H1 (cell line): ENCODE measurements around the gene NAB1. TPM values are rescaled to one million over a fixed set of nuclear protein-coding genes. Genes with fewer than 3 reads are reported as not detected.

ENCODE experiments used
- CTCF ChIA-PET: fragments of 300-600 bp; sonication (Branson Sonifier 250); formaldehyde crosslinking; loops from one replicate; lab custom pipeline; 2021; ENCODE audit not compliant: partially characterized antibody; lab: Charles Lee
- POLR2A ChIA-PET: fragments of 300-600 bp; sonication (Branson Sonifier 250); formaldehyde crosslinking; loops from one replicate; lab custom pipeline; 2021; ENCODE audit warnings: inconsistent platforms; ENCODE audit not compliant: partially characterized antibody; lab: Charles Lee
- DNase-seq, 2 experiments: peaks; one replicate each; pipeline versions ENCODE4 v3.0.0 to v3.0.0-alpha.2; 2010 to 2022; ENCODE audit warnings: low spot score in 2 of 2, low read depth in 1 of 2, mixed read lengths in 1 of 2
- FAIRE-seq: peaks from 2 replicates; lab custom pipeline; 2011; peaks lifted over from hg19 to GRCh38; lab: Jason Lieb, UNC
- H2AFZ ChIP-seq: 2 replicates; pipeline ENCODE4 v1.8.1; 2012; ENCODE audit warnings: low read length, inconsistent platforms
- H2AK5ac ChIP-seq: 2 replicates; pipeline ENCODE4 v1.6.1; 2013; ENCODE audit warnings: low read depth, low read length
- H2BK120ac ChIP-seq: replicated peaks from 2 replicates; pipeline ENCODE3; 2013; ENCODE audit warnings: low read depth, low read length, inconsistent platforms
- H2BK12ac ChIP-seq: 2 replicates; pipeline ENCODE4 v1.6.1; 2013; ENCODE audit warnings: low read depth, low read length
- H2BK15ac ChIP-seq: 2 replicates; pipeline ENCODE4 v1.6.1; 2013; ENCODE audit warnings: low read length
- H2BK20ac ChIP-seq: 2 replicates; pipeline ENCODE4 v1.6.1; 2013; ENCODE audit warnings: low read length
- H2BK5ac ChIP-seq: 2 replicates; pipeline ENCODE4 v1.6.1; 2013; ENCODE audit warnings: low read depth, low read length
- H3K14ac ChIP-seq: 2 replicates; pipeline ENCODE4 v1.6.1; 2013; ENCODE audit warnings: inconsistent platforms; ENCODE audit not compliant: insufficient read length
- H3K18ac ChIP-seq: 2 replicates; pipeline ENCODE4 v1.6.1; 2013; ENCODE audit warnings: low read length; ENCODE audit errors: extremely low read depth
- H3K23ac ChIP-seq: 2 replicates; pipeline ENCODE4 v1.6.1; 2013; ENCODE audit warnings: inconsistent platforms; ENCODE audit not compliant: insufficient read length
- H3K23me2 ChIP-seq: 2 replicates; pipeline ENCODE4 v1.6.1; 2013; ENCODE audit warnings: low read depth, low read length
- H3K27ac ChIP-seq: 2 replicates; pipeline ENCODE4 v1.6.1; 2011; ENCODE audit warnings: low read depth, low read length, inconsistent platforms
- H3K27me3 ChIP-seq, 4 experiments: replicated peaks in 1 of 4; 1 replicate in 1 of 4; 2 replicates in 3 of 4; pipeline versions ENCODE4 v1.6.1 to v1.8.1; 2011 to 2013; ENCODE audit warnings: low read length in 3 of 4, mild to moderate bottlenecking in 3 of 4, inconsistent platforms in 2 of 4, mixed read lengths in 2 of 4, moderate library complexity in 1 of 4; ENCODE audit not compliant: control insufficient read depth in 3 of 4, insufficient read depth in 3 of 4; ENCODE audit errors: extremely low read depth in 1 of 4
- H3K36me3 ChIP-seq, 4 experiments: 2 replicates each; pipeline versions ENCODE4 v1.6.1 to v1.8.1; 2011 to 2013; ENCODE audit warnings: mild to moderate bottlenecking in 4 of 4, low read length in 3 of 4, moderate library complexity in 2 of 4, control low read depth in 1 of 4, inconsistent platforms in 1 of 4; ENCODE audit not compliant: insufficient read depth in 4 of 4, control insufficient read depth in 2 of 4
- H3K4ac ChIP-seq: replicated peaks from 2 replicates; pipeline ENCODE3; 2013; ENCODE audit warnings: low read length, low read depth, mixed read lengths, inconsistent platforms; ENCODE audit not compliant: insufficient read length
- H3K4me1 ChIP-seq, 4 experiments: replicated peaks in 1 of 4; 1 replicate in 1 of 4; 2 replicates in 3 of 4; pipeline versions ENCODE4 v1.6.1 to v1.8.1; 2011 to 2013; ENCODE audit warnings: low read length in 3 of 4, inconsistent platforms in 2 of 4, mixed read lengths in 1 of 4; ENCODE audit not compliant: insufficient read depth in 4 of 4, control insufficient read depth in 3 of 4
- H3K4me2 ChIP-seq, 2 experiments: 2 replicates each; pipeline versions ENCODE4 v1.6.1 to v1.8.1; 2011 to 2013; ENCODE audit warnings: low read depth in 2 of 2, low read length in 2 of 2, control low read depth in 1 of 2, inconsistent platforms in 1 of 2, mild to moderate bottlenecking in 1 of 2; ENCODE audit not compliant: insufficient read depth in 1 of 2
- H3K4me3 ChIP-seq, 4 experiments: fragments of 200-600, 300-600 bp in 1 of 4; sonication (generic), shearing (Covaris generic), sonication (Bioruptor Twin) in 1 of 4; 2 replicates each; pipeline versions ENCODE4 v1.5.1 to v1.8.1; 2011 to 2016; ENCODE audit warnings: low read length in 4 of 4, low read depth in 3 of 4, control low read depth in 2 of 4, inconsistent platforms in 2 of 4, mild to moderate bottlenecking in 2 of 4, mixed read lengths in 1 of 4, moderate library complexity in 1 of 4; ENCODE audit not compliant: insufficient read depth in 2 of 4; ENCODE audit errors: extremely low read depth in 1 of 4
- H3K56ac ChIP-seq: replicated peaks from 2 replicates; pipeline ENCODE3; 2013; ENCODE audit warnings: low read depth, mild to moderate bottlenecking, mixed read lengths, low read length, inconsistent platforms; ENCODE audit not compliant: insufficient read length
- H3K79me1 ChIP-seq: 2 replicates; pipeline ENCODE4 v1.6.1; 2013; ENCODE audit warnings: low read depth, low read length, control low read depth
- H3K79me2 ChIP-seq, 2 experiments: 2 replicates each; pipeline versions ENCODE4 v1.6.1 to v1.8.1; 2012 to 2013; ENCODE audit warnings: low read length in 2 of 2, mild to moderate bottlenecking in 2 of 2, inconsistent platforms in 1 of 2; ENCODE audit not compliant: insufficient read depth in 2 of 2, control insufficient read depth in 1 of 2
- H3K9ac ChIP-seq, 4 experiments: replicated peaks in 1 of 4; 1 replicate in 1 of 4; 2 replicates in 3 of 4; pipeline versions ENCODE4 v1.6.1 to v1.8.1; 2011 to 2013; ENCODE audit warnings: low read depth in 3 of 4, low read length in 3 of 4, control low read depth in 2 of 4, mild to moderate bottlenecking in 2 of 4, moderate library complexity in 2 of 4, inconsistent platforms in 1 of 4; ENCODE audit errors: extremely low read depth in 1 of 4
- H3K9me3 ChIP-seq, 2 experiments: 2 replicates each; pipeline versions ENCODE4 v1.6.1 to v1.8.1; 2012 to 2013; ENCODE audit warnings: mild to moderate bottlenecking in 2 of 2, moderate library complexity in 2 of 2, control low read depth in 1 of 2, inconsistent platforms in 1 of 2, low read depth in 1 of 2, low read length in 1 of 2, mixed read lengths in 1 of 2; ENCODE audit not compliant: insufficient read depth in 2 of 2
- H4K20me1 ChIP-seq, 2 experiments: replicated peaks in 1 of 2; 2 replicates each; pipeline versions ENCODE3 to v1.8.1; 2011 to 2013; ENCODE audit warnings: inconsistent platforms in 2 of 2, low read length in 2 of 2, mild to moderate bottlenecking in 1 of 2; ENCODE audit not compliant: insufficient read depth in 2 of 2, control insufficient read depth in 1 of 2
- H4K5ac ChIP-seq: 2 replicates; pipeline ENCODE4 v1.6.1; 2013; ENCODE audit warnings: low read length, low read depth, mixed read lengths, inconsistent platforms; ENCODE audit not compliant: insufficient read length
- H4K8ac ChIP-seq: 2 replicates; pipeline ENCODE4 v1.8.0; 2013; ENCODE audit warnings: mild to moderate bottlenecking, moderate library complexity, low read length, inconsistent platforms; ENCODE audit not compliant: insufficient read depth; ENCODE audit errors: extremely low read depth
- H4K91ac ChIP-seq: replicated peaks from 2 replicates; pipeline ENCODE3; 2013; ENCODE audit warnings: low read length, mixed read lengths, inconsistent platforms; ENCODE audit not compliant: insufficient read length
- ATF3 ChIP-seq: IDR thresholded peaks from 2 replicates; pipeline ENCODE4 v1.6.1; 2011; ENCODE audit warnings: low read depth, mild to moderate bottlenecking, low read length; ENCODE audit not compliant: insufficient read depth
- E2F6 ChIP-seq: IDR thresholded peaks from 2 replicates; pipeline ENCODE4 v1.6.1; 2012; ENCODE audit warnings: inconsistent platforms
- GTF2F1 ChIP-seq: IDR thresholded peaks from 2 replicates; pipeline ENCODE4 v1.6.1; 2012; ENCODE audit warnings: low read depth, low read length, improper control_type of control experiment, borderline replicate concordance
- JUN ChIP-seq: IDR thresholded peaks from 2 replicates; pipeline ENCODE4 v1.6.1; 2011; ENCODE audit warnings: low read depth, mild to moderate bottlenecking, improper control_type of control experiment, low read length
- RBBP5 ChIP-seq: IDR thresholded peaks from 2 replicates; pipeline ENCODE4 v1.7.1; 2012; ENCODE audit warnings: low read depth, mild to moderate bottlenecking, inconsistent platforms, low read length, moderate library complexity, borderline replicate concordance
- RNF2 ChIP-seq: fragments of 200-900, 300-1000 bp; sonication (generic); IDR thresholded peaks from 2 replicates; pipeline ENCODE4 v1.7.1; 2016; ENCODE audit warnings: borderline replicate concordance, low read depth, mild to moderate bottlenecking, antibody characterized with exemption, low read length; ENCODE audit not compliant: poor library complexity, severe bottlenecking; ENCODE audit errors: missing control alignments
- SIN3A ChIP-seq, 2 experiments: IDR thresholded peaks in 1 of 2; conservative IDR thresholded peaks in 1 of 2; 2 replicates each; pipeline ENCODE4 v1.6.1; 2011 to 2012; ENCODE audit warnings: low read length in 2 of 2, improper control_type of control experiment in 1 of 2, low read depth in 1 of 2, mild to moderate bottlenecking in 1 of 2
- SP4 ChIP-seq: IDR thresholded peaks from 2 replicates; pipeline ENCODE4 v1.6.1; 2012; ENCODE audit warnings: low read length, inconsistent platforms
- TBP ChIP-seq: IDR thresholded peaks from 2 replicates; pipeline ENCODE4 v1.6.1; 2011; ENCODE audit warnings: low read depth, low read length, improper control_type of control experiment
- TCF12 ChIP-seq: IDR thresholded peaks from 2 replicates; pipeline ENCODE4 v1.6.1; 2011; ENCODE audit warnings: low read depth, mild to moderate bottlenecking, low read length
- WGBS, 2 experiments: shearing (Covaris generic) in 1 of 2; methylation state at CpG; one replicate each; pipeline versions ENCODE4 v1.1.6 to v1.1.7; 2013 to 2015; ENCODE audit warnings: low lambda C conversion rate in 2 of 2, mixed read lengths in 2 of 2, inconsistent platforms in 1 of 2, low coverage in 1 of 2, missing lambda C conversion rate in 1 of 2; ENCODE audit not compliant: insufficient replicate concordance in 2 of 2, insufficient coverage in 1 of 2, insufficient read length in 1 of 2; ENCODE audit errors: extremely low coverage in 1 of 2, missing lambda C conversion rate in 1 of 2; 5-methylcytosine and 5-hydroxymethylcytosine counted together
- polyA plus RNA-seq, 7 experiments: library from polyadenylated mRNA; depleted of rRNA in 3 of 7; stranded (reverse) in 5 of 7; unstranded in 2 of 7; fragments of >200 nt in 5 of 7; fragments of 200-250 nt in 2 of 7; gene quantifications; 1 replicate in 5 of 7; 2 replicates in 1 of 7; 4 replicates in 1 of 7; pipeline versions ENCODE4 v1.2.1 to v1.2.3, GENCODE V29; 2011 to 2013; ENCODE audit warnings: missing spikeins in 2 of 7, mixed read lengths in 2 of 7
- total RNA-seq: library from RNA; stranded (reverse); fragmentation: NEBNext Ultra II Directional; extraction: Animal tissue kit (Norgen Biotek cat#: 25700); gene quantifications from 2 replicates; pipeline ENCODE4 v1.2.1, GENCODE V29; 2021

NAB1 gene
- total and polyA plus RNA-seq, 2 of the 8 experiments (the other 6 are each of a cell fraction or from before 2014, with no cell fraction given), result 8.5 to 28.6 TPM

- Histone ChIP-seq H3K18ac (no peak overlapping the region), H2AFZ (no peak overlapping the region; the same call in 1 of the 2 replicates), H2BK120ac (no peak overlapping the region), H4K91ac (no peak overlapping the region), H2BK12ac (no peak overlapping the region), H3K4me3 (no peak overlapping the region), H2BK5ac (no peak overlapping the region), H2BK15ac (no peak overlapping the region), H3K4me2 (peak overlapping the region in 1 of 2 experiments; percentile 99; a peak in 1 of 4 replicates), H3K23me2 (peaks cover 5% of the 10 kb centered on the region), H4K8ac (no peak overlapping the region), H3K27me3 (no peaks in the 10 kb centered on the region), H3K9ac (no peak overlapping the region), H3K36me3 (no peaks in the 10 kb centered on the region), H3K79me2 (peaks cover 0 to 22% of the 10 kb centered on the region in 2 experiments; a peak in 2 of 4 replicates), H4K20me1 (no peaks in the 10 kb centered on the region), H3K27ac (no peak overlapping the region), H3K9me3 (no peaks in the 10 kb centered on the region), H3K4ac (no peak overlapping the region), H3K23ac (no peak overlapping the region), H3K56ac (no peak overlapping the region), H4K5ac (no peak overlapping the region), H2AK5ac (no peak overlapping the region), H3K14ac (no peak overlapping the region), H2BK20ac (no peak overlapping the region), H3K79me1 (peaks cover 5% of the 10 kb centered on the region), H3K4me1 (peaks cover 0 to 5% (median 1%) of the 10 kb centered on the region in 4 experiments; a peak in 2 of 7 replicates)
- ChIA-PET POLR2A (interaction anchor here (1.1 kb wide), 1 partner anchor 21 kb away, joined by 3 read pairs; no protein-coding TSS in a partner anchor), CTCF (interaction anchor here (3.8 kb wide), 1 partner anchor 33 kb away, joined by 18 read pairs; no protein-coding TSS in a partner anchor)
- FAIRE-seq (no peak), DNase-seq (no peak)
- 72% methylated on average over 9 of the region's 9 CpGs; no CpG with 5 or more reads in 1 of the 2 experiments for WGBS, 2 experiments
- TF ChIP-seq ATF3, result no peak
- no peak for TF ChIP-seq GTF2F1
- no peak for TF ChIP-seq TCF12
- TF ChIP-seq SIN3A (conservative IDR thresholded peaks at IDR 0.05 in 1 of 2, IDR thresholded peaks at IDR 0.05 in 1 of 2; ENCODE audit: low read depth in 1 of 2, low read length in 2 of 2), result no peak
- no peak for TF ChIP-seq TBP
- TF ChIP-seq RBBP5, result no peak
- TF ChIP-seq JUN, result no peak
- no peak for TF ChIP-seq RNF2
- no peak for TF ChIP-seq E2F6
- no peak for TF ChIP-seq SP4
These were observed 1.9 kb upstream of the NAB1 start for GRCh38 chr2:190646780-190647522.
